ENCODE measurements around the gene SELPLG. TPM values are rescaled to one million over a fixed set of nuclear protein-coding genes. Genes with fewer than 3 reads are reported as not detected.

The SELPLG gene
- total RNA-seq, 3 donors from 2014 or later (not counting 1 experiment from before 2014, with no cell fraction given), result 179 to 201 (median 201) TPM

DNA sequence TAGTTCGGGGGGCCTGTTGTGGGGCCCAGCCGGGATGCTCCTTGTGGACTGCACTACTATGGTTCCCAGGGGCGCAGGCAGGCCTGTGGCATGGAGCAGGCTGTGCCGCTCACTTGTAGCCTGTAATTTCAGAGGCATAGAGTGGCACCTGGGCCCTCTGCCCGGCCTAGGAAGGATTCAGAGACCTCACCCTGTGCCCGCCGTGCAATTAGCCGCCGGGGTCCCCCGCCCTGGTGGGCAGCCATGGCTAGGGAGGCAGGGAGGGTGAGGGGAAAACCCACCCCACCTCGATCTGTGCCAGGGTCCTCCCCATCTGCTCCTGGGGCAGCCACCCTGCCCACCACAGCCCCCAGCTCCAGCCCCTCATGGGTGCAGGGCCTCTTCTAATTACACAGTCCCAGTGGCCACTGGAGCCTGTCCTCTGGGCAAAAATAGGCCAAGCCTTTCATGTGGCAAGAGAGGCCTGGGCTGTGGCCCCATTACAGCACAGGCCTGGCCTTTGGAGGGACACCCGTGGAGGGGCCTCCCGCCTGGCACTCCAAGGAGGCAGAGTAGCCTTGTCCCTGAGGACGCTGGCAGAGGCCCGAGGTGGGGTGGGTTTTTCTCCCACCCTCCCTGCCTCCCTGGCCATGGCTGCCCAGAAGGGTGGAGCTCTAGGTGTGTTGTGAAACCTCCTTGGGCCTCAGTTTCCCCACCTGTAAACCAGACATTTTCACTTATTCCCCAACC is 30.6 kb downstream of the SELPLG start:
- H3K36me3 ChIP-seq (ENCODE audit: control insufficient read depth, insufficient read depth, low read length), result no peaks in the 10 kb centered on the region
- TF ChIP-seq, protein P1, sequence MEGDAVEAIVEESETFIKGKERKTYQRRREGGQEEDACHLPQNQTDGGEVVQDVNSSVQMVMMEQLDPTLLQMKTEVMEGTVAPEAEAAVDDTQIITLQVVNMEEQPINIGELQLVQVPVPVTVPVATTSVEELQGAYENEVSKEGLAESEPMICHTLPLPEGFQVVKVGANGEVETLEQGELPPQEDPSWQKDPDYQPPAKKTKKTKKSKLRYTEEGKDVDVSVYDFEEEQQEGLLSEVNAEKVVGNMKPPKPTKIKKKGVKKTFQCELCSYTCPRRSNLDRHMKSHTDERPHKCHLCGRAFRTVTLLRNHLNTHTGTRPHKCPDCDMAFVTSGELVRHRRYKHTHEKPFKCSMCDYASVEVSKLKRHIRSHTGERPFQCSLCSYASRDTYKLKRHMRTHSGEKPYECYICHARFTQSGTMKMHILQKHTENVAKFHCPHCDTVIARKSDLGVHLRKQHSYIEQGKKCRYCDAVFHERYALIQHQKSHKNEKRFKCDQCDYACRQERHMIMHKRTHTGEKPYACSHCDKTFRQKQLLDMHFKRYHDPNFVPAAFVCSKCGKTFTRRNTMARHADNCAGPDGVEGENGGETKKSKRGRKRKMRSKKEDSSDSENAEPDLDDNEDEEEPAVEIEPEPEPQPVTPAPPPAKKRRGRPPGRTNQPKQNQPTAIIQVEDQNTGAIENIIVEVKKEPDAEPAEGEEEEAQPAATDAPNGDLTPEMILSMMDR (IDR thresholded peaks at IDR 0.05), result no peak
- H3K9me3 Mint-ChIP-seq, result no peaks in the 10 kb centered on the region
- no peak for DNase-seq
- no peak overlapping the region for H3K4me3 ChIP-seq (ENCODE audit: low read length)
- ATAC-seq, result no peak
- H3K9me3 ChIP-seq (ENCODE audit: control insufficient read depth, insufficient read depth, low read length), result no peaks in the 10 kb centered on the region
- no peaks in the 10 kb centered on the region for H3K36me3 Mint-ChIP-seq
- no peaks in the 10 kb centered on the region for H3K4me1 ChIP-seq (ENCODE audit: control insufficient read depth, insufficient read depth, low read length)
- H3K27ac ChIP-seq (ENCODE audit: low read length), result no peak overlapping the region
- no peak overlapping the region for H3K27ac Mint-ChIP-seq
- H3K4me1 Mint-ChIP-seq, result peaks cover 0 to 5% of the 10 kb centered on the region in 2 donors
- H3K27me3 Mint-ChIP-seq (ENCODE audit: low read depth in 2 of 2), result peaks cover 6 to 8% of the 10 kb centered on the region in 2 donors
- H3K27me3 ChIP-seq (ENCODE audit: control insufficient read depth, insufficient read depth, low read length), result no peaks in the 10 kb centered on the region
- no peak overlapping the region for H3K4me3 Mint-ChIP-seq
- intact Hi-C loops (cut with micrococcal nuclease), result no loop called here
- WGBS (ENCODE audit: insufficient coverage), result 83% methylated on average over 14 of the region's 15 CpGs

DNA sequence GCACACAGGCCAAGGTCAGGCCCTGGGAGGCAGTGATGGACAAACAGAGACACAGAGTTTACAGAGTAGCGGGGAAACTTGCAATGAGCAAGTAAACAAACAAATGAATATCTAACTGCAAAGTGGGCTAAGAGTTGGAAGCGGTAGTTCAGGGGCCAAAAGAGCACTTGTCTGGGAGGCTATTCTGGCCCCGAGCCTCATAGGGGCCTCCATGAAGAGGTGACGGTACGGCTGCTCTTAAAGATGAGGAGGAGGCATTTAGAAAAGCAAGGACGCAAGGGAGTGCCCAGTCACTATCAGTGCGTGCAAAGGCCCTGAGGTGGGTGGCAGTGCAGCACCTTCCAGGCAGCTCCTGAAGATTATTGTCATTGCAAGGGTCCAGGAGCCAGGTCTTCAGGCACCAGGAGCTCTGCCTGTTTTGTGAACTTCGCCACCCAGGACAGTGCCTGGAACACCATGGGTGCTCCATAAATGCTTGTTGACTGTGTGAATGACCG is 31.4 kb downstream of the SELPLG start:
- ATAC-seq (no peak), DNase-seq (no peak)
- Mint-ChIP-seq H3K4me1 (peaks cover 5 to 8% of the 10 kb centered on the region in 2 donors), H3K27me3 (ENCODE audit: low read depth in 2 of 2) (peaks cover 4 to 6% of the 10 kb centered on the region in 2 donors), H3K27ac (no peak overlapping the region), H3K36me3 (no peaks in the 10 kb centered on the region), H3K4me3 (no peak overlapping the region), H3K9me3 (no peaks in the 10 kb centered on the region)
- TF ChIP-seq, protein P1 (IDR thresholded peaks at IDR 0.05), result no peak
- no peak overlapping the region for H3K27ac ChIP-seq (ENCODE audit: low read length)
- no peaks in the 10 kb centered on the region for H3K4me1 ChIP-seq (ENCODE audit: control insufficient read depth, insufficient read depth, low read length)
- H3K36me3 ChIP-seq (ENCODE audit: control insufficient read depth, insufficient read depth, low read length), result no peaks in the 10 kb centered on the region
- no peaks in the 10 kb centered on the region for H3K27me3 ChIP-seq (ENCODE audit: control insufficient read depth, insufficient read depth, low read length)
- intact Hi-C loops (cut with micrococcal nuclease), result no loop called here
- WGBS (ENCODE audit: insufficient coverage), result 96% methylated on average over 8 of the region's 9 CpGs
- H3K4me3 ChIP-seq (ENCODE audit: low read length), result no peak overlapping the region
- H3K9me3 ChIP-seq (ENCODE audit: control insufficient read depth, insufficient read depth, low read length), result no peaks in the 10 kb centered on the region

DNA sequence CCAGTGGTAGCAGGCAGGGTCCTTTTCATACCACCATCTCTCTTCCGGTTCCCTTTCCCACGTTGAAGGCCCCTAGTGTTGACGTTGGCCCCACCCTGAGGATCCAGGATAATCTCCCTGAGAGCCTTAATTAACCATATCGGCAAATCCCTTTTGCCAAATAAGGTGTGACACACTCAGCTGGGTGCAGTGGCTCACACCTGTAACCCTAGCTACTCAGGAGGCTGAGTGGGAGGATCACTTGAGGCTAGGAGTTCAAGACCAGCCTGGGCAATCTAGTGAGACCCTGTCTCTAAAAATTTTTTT is 33.0 kb downstream of the SELPLG start:
- TF ChIP-seq, protein P1 (IDR thresholded peaks at IDR 0.05), result no peak
- Histone ChIP-seq H3K4me1 (ENCODE audit: control insufficient read depth, insufficient read depth, low read length) (no peaks in the 10 kb centered on the region), H3K27ac (ENCODE audit: low read length) (no peak overlapping the region), H3K36me3 (ENCODE audit: control insufficient read depth, insufficient read depth, low read length) (no peaks in the 10 kb centered on the region), H3K27me3 (ENCODE audit: control insufficient read depth, insufficient read depth, low read length) (no peaks in the 10 kb centered on the region), H3K4me3 (ENCODE audit: low read length) (no peak overlapping the region), H3K9me3 (ENCODE audit: control insufficient read depth, insufficient read depth, low read length) (no peaks in the 10 kb centered on the region)
- Mint-ChIP-seq H3K36me3 (no peaks in the 10 kb centered on the region), H3K4me3 (no peak overlapping the region), H3K27ac (no peak overlapping the region), H3K27me3 (ENCODE audit: low read depth in 2 of 2) (peaks cover 4 to 6% of the 10 kb centered on the region in 2 donors), H3K9me3 (no peaks in the 10 kb centered on the region), H3K4me1 (peaks cover 5 to 9% of the 10 kb centered on the region in 2 donors)
- DNase-seq (no peak), ATAC-seq (no peak)
- 85% methylated on average over 4 of the region's 4 CpGs for WGBS (ENCODE audit: insufficient coverage)
- intact Hi-C loops (cut with micrococcal nuclease), result no loop called here
